ENCODE data around the gene MYL6.

Gene MYL6

GRCh38 chr12:56158926-56159461 is 835 bp downstream of the MYL6 start:
- no peak for DNase-seq

GRCh38 chr12:56159482-56160192 is 1.5 kb downstream of the MYL6 start:
- no peak for DNase-seq

- no peak for DNase-seq
Observed at GRCh38 chr12:56160193-56160763, 2.1 kb downstream of the MYL6 start.

GRCh38 chr12:56160894-56161689 is 2.9 kb downstream of the MYL6 start:
- no peak for DNase-seq

- DNase-seq: no peak
Observed at GRCh38 chr12:56161690-56162351, 3.7 kb downstream of the MYL6 start.

- no peak for DNase-seq
Observed at GRCh38 chr12:56162468-56163290, 4.5 kb downstream of the MYL6 start.

GRCh38 chr12:56163533-56164344 is 5.6 kb downstream of the MYL6 start:
- no peak for DNase-seq

- no peak for DNase-seq
Observed at GRCh38 chr12:56164345-56164729, 6.2 kb downstream of the MYL6 start.

- no peak for DNase-seq
Observed at GRCh38 chr12:56165369-56165768, 7.2 kb downstream of the MYL6 start.

- no peak for DNase-seq
Observed at GRCh38 chr12:56169229-56169759, 11.1 kb downstream of the MYL6 start.

- DNase-seq: no peak
Observed at GRCh38 chr12:56172839-56173238, 14.7 kb downstream of the MYL6 start.

- no peak for DNase-seq
Observed at GRCh38 chr12:56178347-56178746, 20.2 kb downstream of the MYL6 start.

GRCh38 chr12:56186957-56187356 is 28.8 kb downstream of the MYL6 start:
- no peak for DNase-seq

- DNase-seq: no peak
Observed at GRCh38 chr12:56188131-56188777, 30.1 kb downstream of the MYL6 start.

- DNase-seq: peak; percentile 37
Observed at GRCh38 chr12:56188778-56189098, 30.6 kb downstream of the MYL6 start.

- DNase-seq: peak; percentile 83
Observed at GRCh38 chr12:56189099-56189917, 31.1 kb downstream of the MYL6 start, which contains the start of gene SMARCC2. Gene SMARCC2 (minus strand): TSS chr12:56189483. CDS start chr12:56189461, 22 bp downstream.

- peak; percentile 80 for DNase-seq
Observed at GRCh38 chr12:56189918-56190694, 31.9 kb downstream of the MYL6 start.

- DNase-seq: no peak
Observed at GRCh38 chr12:56190695-56191155, 32.6 kb downstream of the MYL6 start.

- no peak for DNase-seq
Observed at GRCh38 chr12:56192582-56192981, 34.4 kb downstream of the MYL6 start.
